Hypothalamus (tissue), 51 donors: ENCODE measurements around the gene CCDC77.

Experiments
- DNase-seq, 51 donors: peaks; one replicate each; lab custom pipeline; 2025; lab: John Stamatoyannopoulos, UW

Gene CCDC77

GRCh38 chr12:450438-450837 lies 49.0 kb downstream of the CCDC77 start:
- no peak for DNase-seq

GRCh38 chr12:452667-453210 lies 51.3 kb downstream of the CCDC77 start:
- DNase-seq: peak in 7 of 51 donors; percentile 8 to 29 (median 18)

GRCh38 chr12:454833-455232 lies 53.4 kb downstream of the CCDC77 start:
- DNase-seq: no peak

- DNase-seq: no peak
These were observed 54.4 kb downstream of the CCDC77 start for GRCh38 chr12:455821-456220.

- DNase-seq: peak in 1 of 51 donors; percentile 19
These were observed 56.2 kb downstream of the CCDC77 start for GRCh38 chr12:457676-458075.

GRCh38 chr12:459050-459429 lies 57.6 kb downstream of the CCDC77 start:
- DNase-seq: no peak

- DNase-seq: peak in 18 of 51 donors; percentile 4 to 63 (median 28)
These were observed 58.2 kb downstream of the CCDC77 start, which contains the start of gene B4GALNT3 for GRCh38 chr12:459430-460258. TSS of gene B4GALNT3 (plus strand) at chr12:459939. CDS start at chr12:460377, 438 bp downstream.

GRCh38 chr12:460261-461230 lies 59.1 kb downstream of the CCDC77 start:
- DNase-seq: peak in 1 of 51 donors; percentile 5

- DNase-seq: no peak
These were observed 60.0 kb downstream of the CCDC77 start for GRCh38 chr12:461425-461824.

GRCh38 chr12:462936-463705 lies 61.7 kb downstream of the CCDC77 start:
- peak in 1 of 51 donors; percentile 24 for DNase-seq

GRCh38 chr12:464484-465267 lies 63.2 kb downstream of the CCDC77 start:
- peak in 1 of 51 donors; percentile 44 for DNase-seq

- no peak for DNase-seq
These were observed 64.6 kb downstream of the CCDC77 start for GRCh38 chr12:466039-466438.

GRCh38 chr12:466762-467161 lies 65.3 kb downstream of the CCDC77 start:
- DNase-seq: no peak

GRCh38 chr12:467591-467990 lies 66.1 kb downstream of the CCDC77 start:
- no peak for DNase-seq

GRCh38 chr12:468671-469389 lies 67.4 kb downstream of the CCDC77 start:
- DNase-seq: no peak

- DNase-seq: no peak
These were observed 68.7 kb downstream of the CCDC77 start for GRCh38 chr12:470133-470532.

GRCh38 chr12:473198-473597 lies 71.8 kb downstream of the CCDC77 start:
- DNase-seq: no peak

- DNase-seq: no peak
These were observed 72.6 kb downstream of the CCDC77 start for GRCh38 chr12:473863-474577.
